OCI-LY3 (cell line): ENCODE measurements around the gene MIP.

ENCODE experiments used
- H2AFZ ChIP-seq: fragments of 200-600, 300-600 bp; shearing (Covaris generic); 2 replicates; pipeline ENCODE4 v1.6.0; 2014; ENCODE audit warnings: antibody characterized with exemption, low read depth, low read length
- H3K27ac ChIP-seq: fragments of 200-600, 300-600 bp; sonication (generic); 2 replicates; pipeline ENCODE4 v1.5.1; 2014; ENCODE audit warnings: mild to moderate bottlenecking, low read length, moderate library complexity, mixed read lengths
- H3K27me3 ChIP-seq: fragments of 200-600, 300-600 bp; sonication (generic); 2 replicates; pipeline ENCODE4 v1.6.1; 2014; ENCODE audit warnings: low read depth, low read length, mixed read lengths
- H3K36me3 ChIP-seq: fragments of 200-600, 300-600 bp; sonication (generic); replicated peaks from 2 replicates; pipeline ENCODE3; 2014; ENCODE audit warnings: low read depth, low read length, mixed read lengths
- H3K4me1 ChIP-seq: fragments of 300-600, 200-600 bp; sonication (generic); 2 replicates; pipeline ENCODE4 v1.6.1; 2014; ENCODE audit warnings: low read length, mixed read lengths
- H3K4me2 ChIP-seq: fragments of 200-600, 300-600 bp; sonication (generic); 2 replicates; pipeline ENCODE4 v1.6.1; 2014; ENCODE audit warnings: low read length, mixed read lengths
- H3K4me3 ChIP-seq: fragments of 300-600, 200-600 bp; sonication (generic); 2 replicates; pipeline ENCODE4 v1.5.1; 2014; ENCODE audit warnings: antibody characterized with exemption, mild to moderate bottlenecking, low read length, moderate library complexity
- H3K79me2 ChIP-seq: fragments of 300-600, 200-600 bp; shearing (Covaris generic); 2 replicates; pipeline ENCODE4 v1.6.1; 2014; ENCODE audit warnings: mild to moderate bottlenecking, low read length, mixed read lengths
- H3K9ac ChIP-seq: fragments of 300-600, 200-600 bp; shearing (Covaris generic); 2 replicates; pipeline ENCODE4 v1.6.0; 2014; ENCODE audit warnings: mild to moderate bottlenecking, low read length, moderate library complexity
- H3K9me3 ChIP-seq: fragments of 200-600, 300-600 bp; shearing (Covaris generic); 2 replicates; pipeline ENCODE4 v1.6.1; 2014; ENCODE audit warnings: low read length, mixed read lengths; ENCODE audit not compliant: insufficient read depth
- H4K20me1 ChIP-seq: fragments of 200-600, 300-600 bp; sonication (generic); 2 replicates; pipeline ENCODE4 v1.6.1; 2016; ENCODE audit warnings: low read length, mixed read lengths; ENCODE audit not compliant: insufficient read depth
- CTCF ChIP-seq: fragments of 200-600, 300-600 bp; sonication (generic); IDR thresholded peaks from 2 replicates; pipeline ENCODE4 v1.5.1; 2014; ENCODE audit warnings: antibody characterized with exemption, low read length, low read depth
- EZH2phosphoT487 ChIP-seq: fragments of 200-600 bp; shearing (Covaris generic); IDR thresholded peaks from 2 replicates; pipeline ENCODE4 v1.6.1; 2018; ENCODE audit warnings: antibody characterized with exemption, mixed run types, low read depth

Gene MIP

GRCh38 chr12:56490360-56490759 is 35.9 kb upstream of the MIP start:
- Histone ChIP-seq H3K4me3 (no peak overlapping the region), H3K4me1 (no peaks in the 10 kb centered on the region), H3K79me2 (no peaks in the 10 kb centered on the region), H3K9me3 (no peaks in the 10 kb centered on the region), H3K36me3 (no peaks in the 10 kb centered on the region), H3K9ac (no peak overlapping the region), H4K20me1 (no peaks in the 10 kb centered on the region), H3K27ac (no peak overlapping the region), H2AFZ (no peak overlapping the region), H3K27me3 (peaks cover 3% of the 10 kb centered on the region; the same call in 1 of the 2 replicates), H3K4me2 (no peak overlapping the region)
- TF ChIP-seq EZH2phosphoT487 (no peak), CTCF (no peak)

GRCh38 chr12:56488041-56488955 is 33.8 kb upstream of the MIP start, which contains the start of gene GLS2:
GLS2 (minus strand) TSS chr12:56488161; CDS start chr12:56488118, 43 bp downstream.
- Histone ChIP-seq H2AFZ (no peak within 1 kb of the TSS), H3K27me3 (peaks cover 3% of the 10 kb centered on the region; the same call in 1 of the 2 replicates), H3K79me2 (no peaks in the 10 kb centered on the region), H3K4me2 (no peak within 1 kb of the TSS), H3K4me1 (no peaks in the 10 kb centered on the region), H3K4me3 (no peak within 1 kb of the TSS), H4K20me1 (no peaks in the 10 kb centered on the region), H3K27ac (no peak within 1 kb of the TSS), H3K9ac (no peak within 1 kb of the TSS), H3K9me3 (no peaks in the 10 kb centered on the region), H3K36me3 (no peaks in the 10 kb centered on the region)
- TF ChIP-seq EZH2phosphoT487 (no peak), CTCF (no peak)

DNA sequence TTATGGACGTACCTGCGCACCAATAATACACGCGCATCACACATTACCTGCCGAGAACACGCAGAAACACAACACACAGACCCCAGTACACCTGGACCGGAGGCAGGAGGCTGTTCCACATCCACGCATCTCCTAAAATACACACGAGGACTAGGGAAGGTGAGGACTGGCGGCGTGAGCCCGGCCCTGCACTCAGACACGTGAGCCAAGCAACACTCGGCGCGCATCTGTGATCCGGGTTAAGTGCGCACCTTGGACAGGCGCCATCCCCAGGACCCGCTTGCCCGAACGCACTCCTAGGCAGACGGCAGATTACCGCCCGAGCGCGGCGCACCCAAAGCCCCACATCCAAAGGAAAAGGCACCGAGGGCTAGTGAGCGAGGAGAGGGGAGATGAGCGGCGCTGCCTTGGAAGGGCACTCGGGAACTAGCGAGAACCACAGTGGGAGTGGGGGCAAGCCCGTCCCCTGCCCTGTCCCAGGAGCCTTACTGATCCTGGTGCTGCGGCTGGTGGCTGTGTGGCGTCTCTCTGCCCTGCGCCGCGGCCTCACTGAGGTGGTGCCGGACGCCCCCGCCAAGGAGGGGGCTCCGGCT is 33.1 kb upstream of the MIP start:
- Histone ChIP-seq H4K20me1 (no peaks in the 10 kb centered on the region), H3K27me3 (peaks cover 3% of the 10 kb centered on the region; the same call in 1 of the 2 replicates), H3K9ac (no peak overlapping the region), H3K4me1 (no peaks in the 10 kb centered on the region), H3K27ac (no peak overlapping the region), H3K4me2 (no peak overlapping the region), H3K9me3 (no peaks in the 10 kb centered on the region), H2AFZ (no peak overlapping the region), H3K79me2 (no peaks in the 10 kb centered on the region), H3K4me3 (no peak overlapping the region), H3K36me3 (no peaks in the 10 kb centered on the region)
- TF ChIP-seq EZH2phosphoT487 (no peak), CTCF (no peak)

DNA sequence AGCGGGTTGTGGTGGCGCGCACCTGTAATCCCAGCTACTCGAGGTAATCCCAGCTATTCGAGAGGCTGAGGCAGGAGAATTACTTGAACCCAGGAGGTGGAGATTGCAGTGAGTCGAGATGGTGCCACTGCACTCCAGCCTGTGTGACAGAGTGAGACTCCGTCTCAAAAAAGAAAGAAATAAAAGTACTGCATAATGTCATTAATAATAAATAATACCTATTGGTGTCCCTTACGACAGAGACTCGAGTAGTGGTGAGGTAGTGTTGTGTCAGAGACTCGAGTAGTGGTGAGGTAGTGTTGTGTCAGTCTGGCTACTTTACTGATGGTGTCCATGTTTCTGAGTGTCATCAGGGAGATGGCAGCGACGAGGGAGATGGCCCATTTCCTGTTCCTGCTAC is 32.2 kb upstream of the MIP start:
- Histone ChIP-seq H3K79me2 (no peaks in the 10 kb centered on the region), H3K9me3 (no peaks in the 10 kb centered on the region), H3K4me1 (no peaks in the 10 kb centered on the region), H3K9ac (no peak overlapping the region), H3K36me3 (no peaks in the 10 kb centered on the region), H3K4me3 (no peak overlapping the region), H3K27me3 (peaks cover 3% of the 10 kb centered on the region; the same call in 1 of the 2 replicates), H2AFZ (no peak overlapping the region), H4K20me1 (no peaks in the 10 kb centered on the region), H3K4me2 (no peak overlapping the region), H3K27ac (no peak overlapping the region)
- TF ChIP-seq EZH2phosphoT487 (no peak), CTCF (no peak)
